ENCODE results near the gene SMIM22.

The SMIM22 gene

GRCh38 chr16:4795181-4795827 is at the start of gene SMIM22:
Gene SMIM22 (plus strand): TSS chr16:4795369. CDS start chr16:4795735, 366 bp downstream.
- peak; percentile 70 for DNase-seq

- DNase-seq = no peak
Observed at GRCh38 chr16:4746215-4746614, 49.0 kb upstream of the SMIM22 start.

GRCh38 chr16:4746991-4747574 is 48.1 kb upstream of the SMIM22 start:
- no peak for DNase-seq

- DNase-seq = no peak
Observed at GRCh38 chr16:4747906-4748681, 47.1 kb upstream of the SMIM22 start.

- DNase-seq = no peak
Observed at GRCh38 chr16:4748682-4749411, 46.3 kb upstream of the SMIM22 start.

GRCh38 chr16:4749700-4750257 is 45.4 kb upstream of the SMIM22 start:
- DNase-seq = no peak

GRCh38 chr16:4750896-4751295 is 44.3 kb upstream of the SMIM22 start:
- no peak for DNase-seq

GRCh38 chr16:4752351-4753100 is 42.6 kb upstream of the SMIM22 start:
- DNase-seq = no peak

- DNase-seq = no peak
Observed at GRCh38 chr16:4753227-4753626, 41.9 kb upstream of the SMIM22 start.

GRCh38 chr16:4754865-4755264 is 40.3 kb upstream of the SMIM22 start:
- DNase-seq = no peak

GRCh38 chr16:4755687-4756086 is 39.5 kb upstream of the SMIM22 start:
- no peak for DNase-seq

GRCh38 chr16:4760221-4760910 is 34.8 kb upstream of the SMIM22 start:
- no peak for DNase-seq

GRCh38 chr16:4762205-4762604 is 33.0 kb upstream of the SMIM22 start:
- DNase-seq = no peak

GRCh38 chr16:4763791-4764190 is 31.4 kb upstream of the SMIM22 start:
- no peak for DNase-seq

GRCh38 chr16:4765511-4766474 is 29.4 kb upstream of the SMIM22 start:
- no peak for DNase-seq

GRCh38 chr16:4766875-4767628 is 28.1 kb upstream of the SMIM22 start, which contains the start of gene ZNF500:
Gene ZNF500 (minus strand): TSS chr16:4767162. CDS start chr16:4765978, 1,184 bp downstream.
- peak; percentile 79 for DNase-seq

GRCh38 chr16:4767872-4768548 is 27.2 kb upstream of the SMIM22 start:
- DNase-seq = no peak

- DNase-seq = peak; percentile 77
Observed at GRCh38 chr16:4768549-4769305, 26.4 kb upstream of the SMIM22 start.

Measured in NCI-H510A (cell line).